NCI-H1436 treated with DMSO at 0.1 percent for 48 hours (cell line): ENCODE measurements around the gene PLA2G4D.

ENCODE experiments used
- DNase-seq: peaks from one replicate; lab custom pipeline; 2025; lab: John Stamatoyannopoulos, UW

PLA2G4D gene

DNA sequence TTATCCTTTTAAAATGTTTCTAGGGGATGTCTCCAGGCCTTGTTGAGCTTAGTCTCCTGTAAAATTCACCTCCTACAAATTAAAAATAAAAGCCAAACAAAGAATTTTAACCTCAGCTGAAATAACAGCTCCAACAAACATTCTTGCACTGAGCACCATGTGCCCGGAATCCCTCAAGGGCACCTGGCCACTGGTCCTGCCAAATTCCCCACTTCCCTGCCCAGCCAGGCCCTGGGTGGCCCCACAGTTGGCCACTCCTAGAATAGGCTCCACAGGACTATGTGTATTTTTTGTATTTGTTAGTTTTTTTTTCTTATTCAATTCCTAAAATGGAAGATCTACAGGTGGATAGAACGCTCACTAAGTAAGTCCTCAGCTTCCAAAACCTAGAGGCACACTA is 40.4 kb downstream of the PLA2G4D start:
- DNase-seq, result no peak

DNA sequence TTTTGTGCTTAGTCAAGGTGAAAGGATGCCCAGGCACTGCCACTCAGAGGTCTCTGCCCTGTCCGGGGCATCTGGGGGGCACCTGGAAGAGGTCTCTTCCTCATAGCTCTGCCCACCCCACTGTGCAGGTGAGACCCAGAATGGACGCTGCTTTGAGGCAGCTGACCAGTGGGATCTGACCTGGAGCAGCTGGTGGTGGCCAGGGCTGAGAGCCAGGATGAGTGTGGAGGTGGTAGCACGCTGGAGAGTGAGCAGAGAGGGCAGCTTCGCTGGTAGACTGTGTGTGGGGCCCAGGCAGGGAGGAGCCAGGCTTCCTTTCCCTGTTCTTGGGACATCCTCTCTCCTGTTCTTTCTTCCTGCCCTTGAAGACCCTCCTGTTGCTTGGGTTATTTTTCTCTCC is 41.4 kb downstream of the PLA2G4D start:
- DNase-seq, result no peak

DNA sequence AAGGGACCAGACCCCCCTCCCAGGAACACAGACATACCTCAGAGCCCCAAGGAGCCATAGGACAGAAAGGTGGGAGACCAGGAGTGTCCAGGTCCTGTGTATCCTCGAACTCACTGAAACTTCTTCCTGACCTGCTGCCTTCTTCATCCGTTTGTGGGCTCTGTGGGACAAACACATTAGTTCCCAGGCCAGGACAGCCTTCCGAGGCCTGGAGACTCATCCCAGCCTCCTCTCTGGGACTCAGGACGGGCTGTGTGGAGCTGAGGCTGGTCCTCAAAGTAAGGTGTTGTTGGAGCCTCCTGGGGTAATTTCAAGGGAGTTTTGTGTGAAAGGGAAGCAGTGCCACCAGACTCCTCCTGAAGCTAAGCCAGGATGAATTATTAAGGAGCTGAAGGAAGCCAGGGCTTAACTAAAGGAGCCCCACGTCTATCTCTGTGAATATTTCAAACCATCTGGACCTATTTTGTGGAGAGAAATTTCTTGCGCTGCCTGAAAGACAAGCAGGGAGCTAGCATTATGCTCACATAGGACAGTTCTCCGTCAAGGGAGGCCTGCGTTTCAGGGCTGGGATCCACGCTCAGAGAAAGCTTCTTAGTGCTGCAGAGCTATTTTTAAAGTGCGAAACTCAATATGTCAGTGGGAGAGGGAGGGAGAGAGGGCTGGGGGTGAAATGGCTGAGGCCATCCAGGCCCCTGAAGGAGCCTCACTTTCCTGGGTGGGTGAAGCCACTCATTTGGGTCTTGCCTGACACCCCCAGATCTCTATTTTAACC is 43.7 kb downstream of the PLA2G4D start:
- no peak for DNase-seq

- DNase-seq, result no peak
Measured at GRCh38 chr15:42048821-42049200, 45.6 kb downstream of the PLA2G4D start.

DNA sequence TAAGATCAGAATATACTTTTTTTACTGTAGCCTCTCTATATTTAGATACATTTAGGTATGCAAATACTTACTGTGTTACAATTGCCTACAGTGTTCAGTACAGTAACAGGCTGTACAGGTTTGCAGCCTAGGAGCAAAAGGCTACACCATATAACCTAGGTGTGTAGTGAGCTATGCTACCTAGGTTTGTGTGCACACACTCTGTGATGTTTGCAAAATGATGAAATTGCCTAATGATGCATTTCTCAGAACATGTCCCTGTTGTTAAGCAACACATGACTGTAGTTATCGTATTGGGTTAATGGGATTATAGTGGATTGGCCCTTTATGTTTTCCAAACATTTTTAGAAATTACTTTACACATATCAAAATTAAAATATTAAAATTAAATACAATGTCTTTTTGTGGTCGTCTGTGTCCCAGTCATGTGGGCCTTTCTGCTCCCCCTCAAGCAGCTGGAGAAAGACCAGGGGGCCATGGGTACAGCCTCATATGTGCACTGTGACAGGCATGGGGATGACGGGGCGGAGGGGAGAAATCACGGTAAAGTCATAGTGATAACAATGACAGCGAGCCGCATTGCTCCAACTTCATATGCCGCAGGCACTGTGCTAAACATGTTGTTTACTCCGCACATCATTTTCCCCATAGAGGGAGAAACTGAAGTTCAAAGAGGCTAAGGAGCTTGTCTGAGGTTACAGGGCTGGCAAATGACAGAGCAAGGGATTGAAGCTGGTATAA is 46.1 kb downstream of the PLA2G4D start:
- DNase-seq, result no peak

DNA sequence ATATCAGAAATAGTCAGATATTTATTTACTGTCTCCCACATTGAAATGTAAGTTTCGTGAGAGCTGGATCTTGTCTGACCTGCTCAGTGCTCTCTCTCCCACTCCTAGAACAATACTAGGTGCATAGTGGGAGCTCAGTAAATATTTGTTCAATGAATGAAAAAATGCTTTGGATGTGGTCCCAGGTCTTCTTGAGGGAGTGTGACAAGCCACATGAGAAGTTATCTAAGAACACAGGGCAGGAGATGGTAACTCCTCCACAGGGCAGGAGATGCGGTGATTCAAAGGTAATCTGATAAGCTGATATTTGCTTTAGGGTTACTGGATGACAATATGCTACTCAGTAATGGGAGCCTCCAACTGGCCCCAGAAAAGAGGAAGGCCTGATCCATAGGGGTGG is 47.8 kb downstream of the PLA2G4D start:
- DNase-seq, result no peak

DNA sequence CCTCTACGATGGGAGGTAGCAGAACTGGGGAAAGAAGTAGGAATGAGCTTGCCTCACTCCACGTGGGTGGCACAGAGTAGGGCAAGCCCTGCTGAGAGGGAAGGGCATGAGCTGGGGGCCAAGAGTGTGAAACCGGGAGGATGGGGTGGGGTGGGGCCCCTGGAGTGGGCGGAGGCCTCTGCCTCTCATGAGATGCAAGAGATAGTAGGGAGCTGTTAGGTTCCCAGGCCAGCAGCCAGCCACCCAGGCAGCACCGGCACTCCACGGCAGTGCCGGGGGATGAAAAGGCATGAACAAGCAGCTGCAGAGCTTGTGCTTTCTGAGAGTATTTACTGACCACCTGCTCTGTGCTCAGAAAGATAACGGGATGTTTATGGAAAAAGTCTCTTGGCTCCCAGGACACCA is 49.1 kb downstream of the PLA2G4D start:
- no peak for DNase-seq

DNA sequence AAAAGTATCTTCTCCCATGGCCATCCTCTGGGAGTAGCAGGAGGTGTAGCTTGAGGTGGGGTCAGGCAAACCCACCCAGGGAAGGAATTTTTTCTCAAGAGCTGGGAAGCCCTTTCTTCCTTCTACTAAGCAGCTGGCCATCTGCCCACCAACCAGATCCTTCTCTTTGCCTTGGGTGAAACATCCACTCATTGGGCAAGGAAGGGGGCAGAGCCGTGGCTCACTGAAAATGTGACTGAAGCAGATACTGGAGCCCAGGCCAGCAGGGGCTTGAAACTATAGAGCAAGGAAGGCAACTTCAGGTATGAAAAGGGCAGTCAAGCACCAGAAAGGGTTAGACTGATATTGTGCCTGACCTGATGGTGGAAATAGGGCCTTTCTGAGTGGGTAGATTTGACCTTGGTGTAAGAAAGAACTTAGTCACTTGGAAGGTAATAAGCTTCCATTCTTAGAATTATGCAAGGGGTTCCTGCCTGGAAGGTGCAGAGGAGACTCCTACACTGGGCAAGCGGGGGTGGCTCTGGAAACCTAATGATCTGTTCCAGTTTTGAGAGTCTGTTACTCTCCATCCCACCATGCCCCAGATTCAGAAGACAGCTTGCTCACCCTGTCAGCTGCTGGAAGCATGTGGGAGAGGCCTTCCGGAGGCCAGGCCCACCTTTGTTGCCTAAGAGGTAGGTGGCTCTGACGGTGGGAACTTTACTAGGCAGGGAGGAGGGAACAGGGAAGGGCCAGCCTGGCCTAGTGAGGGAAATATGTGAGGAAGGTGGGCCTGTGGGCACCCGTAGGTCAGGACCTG is 51.6 kb downstream of the PLA2G4D start:
- DNase-seq, result no peak

DNA sequence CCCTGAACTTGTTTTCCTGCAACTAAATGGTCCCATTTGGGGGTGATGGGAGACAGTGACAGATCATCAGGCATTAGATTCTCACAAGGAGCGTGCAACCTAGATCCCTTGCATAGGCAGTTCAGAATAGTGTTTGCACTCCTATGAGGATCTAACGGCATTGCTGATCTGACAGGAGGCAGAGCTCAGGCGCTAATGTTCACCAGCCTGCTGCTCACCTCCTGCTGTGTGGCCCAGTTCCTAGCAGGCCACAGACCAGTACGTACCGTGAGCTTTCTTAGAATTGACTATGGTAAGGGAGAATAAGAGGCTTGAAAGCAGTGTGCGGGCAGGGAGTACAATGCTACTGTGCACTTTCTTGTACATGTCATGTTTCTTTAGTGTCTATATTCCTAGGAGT is 56.0 kb downstream of the PLA2G4D start:
- no peak for DNase-seq

DNA sequence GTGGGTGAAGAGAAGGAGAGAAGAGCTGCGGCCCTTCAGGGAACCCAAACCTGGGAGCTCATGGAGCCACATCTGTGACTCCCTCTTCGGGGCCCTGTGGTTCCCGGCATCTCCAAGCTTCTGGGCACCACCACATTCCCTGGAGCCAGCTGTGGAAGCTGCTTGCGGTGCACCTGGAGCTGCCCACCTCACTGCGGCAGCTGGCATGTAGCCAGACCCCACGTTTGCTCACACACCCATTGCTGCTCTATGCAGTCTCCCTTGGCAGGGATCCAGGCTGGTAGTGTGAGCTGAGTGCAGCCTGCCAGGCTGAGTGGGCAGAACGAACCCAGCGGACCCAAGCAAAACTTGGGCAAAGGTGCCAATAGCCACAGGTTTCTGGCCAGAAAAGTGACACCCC is 56.7 kb downstream of the PLA2G4D start:
- DNase-seq, result no peak

- no peak for DNase-seq
Measured at GRCh38 chr15:42036966-42037365, 57.4 kb downstream of the PLA2G4D start.

DNA sequence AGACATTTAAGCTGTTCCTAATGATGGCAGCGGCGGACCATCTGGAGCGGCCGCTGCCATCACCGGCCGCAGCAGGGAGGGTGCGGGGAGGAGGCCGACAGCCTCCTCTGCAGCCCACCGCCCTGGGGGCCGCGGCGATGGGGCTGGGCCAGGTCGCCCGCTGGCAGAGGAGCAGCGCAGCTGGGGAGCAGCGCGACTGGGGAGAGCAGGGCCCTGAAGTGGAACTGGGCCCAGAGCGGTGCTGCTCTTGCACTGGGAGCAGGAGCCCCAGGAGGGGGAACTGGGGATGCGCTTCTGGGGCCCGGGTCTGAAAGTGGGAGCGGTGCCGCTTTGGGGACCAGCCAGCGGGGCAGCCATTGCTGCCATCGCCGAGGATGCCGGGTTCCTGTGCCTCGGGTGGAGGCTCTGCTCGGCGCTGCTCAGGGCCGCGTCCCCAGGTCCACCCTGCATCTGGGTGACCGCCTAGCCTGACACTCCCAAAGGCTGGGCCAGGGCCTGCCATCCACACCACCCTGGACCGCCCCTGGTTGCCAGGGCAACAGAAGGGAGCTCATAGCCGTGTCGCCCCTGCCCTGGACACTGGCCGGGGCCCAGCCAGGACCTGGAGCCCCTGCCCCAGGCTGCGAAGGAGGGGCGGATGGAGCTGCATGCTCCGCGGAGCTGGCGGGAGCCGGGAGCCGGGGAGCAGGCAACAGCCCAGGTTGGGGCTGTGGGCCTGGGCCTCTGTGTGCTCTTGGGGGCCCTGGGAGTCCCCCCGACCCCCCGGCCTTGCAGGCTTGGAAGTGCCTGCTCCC is 58.1 kb downstream of the PLA2G4D start:
- DNase-seq, result no peak

GRCh38 chr15:42035435-42035761 is 59.0 kb downstream of the PLA2G4D start:
- DNase-seq, result no peak

- no peak for DNase-seq
Measured at GRCh38 chr15:42034628-42035434, 59.5 kb downstream of the PLA2G4D start.

- DNase-seq, result no peak
Measured at GRCh38 chr15:42033214-42033873, 61.0 kb downstream of the PLA2G4D start.

- no peak for DNase-seq
Measured at GRCh38 chr15:42032376-42033213, 61.8 kb downstream of the PLA2G4D start.

DNA sequence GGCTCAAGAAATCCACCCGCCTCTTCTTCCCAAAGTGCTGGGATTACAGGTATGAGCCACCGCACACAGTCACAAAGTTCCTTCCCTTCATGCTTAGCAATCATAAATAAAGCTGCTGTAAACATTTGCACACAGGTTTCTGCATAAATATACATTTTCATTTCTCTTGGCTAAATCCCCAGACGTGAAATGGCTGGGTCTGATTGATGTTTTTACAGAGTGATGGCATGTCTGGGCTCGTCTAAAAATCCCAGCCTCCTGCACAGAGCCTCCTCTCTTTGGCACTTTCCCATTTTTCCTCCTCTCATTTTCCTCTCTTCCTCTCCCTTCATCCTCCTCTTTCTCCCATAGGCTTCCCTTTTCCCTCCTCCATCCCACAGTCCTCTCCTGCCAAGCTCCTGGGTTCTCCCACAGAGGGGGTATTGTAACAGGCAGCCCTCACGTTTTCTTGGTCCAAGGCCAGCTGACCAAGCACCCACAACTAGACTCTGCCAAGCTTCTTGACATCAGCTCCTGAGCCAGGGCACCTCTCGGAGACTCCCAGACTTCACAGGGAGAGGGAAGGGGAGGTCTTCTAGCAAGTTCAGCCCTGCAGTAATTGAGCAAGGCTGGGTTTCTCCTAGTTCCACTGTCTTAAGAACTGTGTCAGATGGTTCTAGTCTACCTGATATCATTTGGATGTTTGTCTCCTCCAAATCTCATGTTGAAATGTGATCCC is 63.0 kb downstream of the PLA2G4D start:
- DNase-seq, result no peak

DNA sequence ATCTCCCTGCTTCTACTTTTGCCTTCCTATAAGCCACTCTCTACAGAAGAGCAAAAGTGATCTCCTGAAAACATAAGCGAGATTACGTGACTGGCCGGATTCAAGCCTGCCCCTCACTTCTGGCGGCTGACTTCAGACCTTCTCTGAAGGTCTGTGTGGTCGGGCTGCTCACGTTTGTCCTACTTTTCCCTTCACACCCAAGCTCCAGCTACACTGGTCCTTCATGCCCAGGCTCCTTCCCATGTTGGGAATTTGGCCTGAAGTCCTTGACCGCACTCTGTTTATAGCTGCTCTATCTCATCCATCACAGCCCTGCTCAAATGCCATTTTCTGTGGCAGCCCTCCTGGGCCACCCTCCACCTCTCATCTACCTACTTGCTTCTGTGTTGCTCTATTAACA is 66.8 kb downstream of the PLA2G4D start:
- DNase-seq, result no peak

GRCh38 chr15:42024303-42024702 is 70.1 kb downstream of the PLA2G4D start:
- no peak for DNase-seq
